K562 (cell line): ENCODE data around the gene CLEC1A. TPM values are rescaled to one million over a fixed set of nuclear protein-coding genes. Genes with fewer than 3 reads are reported as not detected.
A peak's percentile ranks its signal among the peaks of the same experiment; 100 is the strongest.

Experiments used
- ATAC-seq: fragments of 200-7000 bp; cut with Tn5 transposase; 3 replicates; pipeline ENCODE4 v1.9.1; 2020; ENCODE audit warnings: moderate library complexity
- BruUV-seq: library from RNA; stranded (reverse); fragments of 400-500 nt; replicated peaks from 2 replicates; lab custom pipeline; 2021; lab: Mats Ljungman, UMichigan
- CTCF ChIA-PET: fragments of 300-600 bp; formaldehyde crosslinking; extraction: SDS; loops from one replicate; lab custom pipeline; 2021; ENCODE audit warnings: low intra/inter-chr PET ratio; lab: Yijun Ruan, JAX
- POLR2A ChIA-PET: fragments of 300-600, 350-650 bp; sonication (Branson Sonifier 250); formaldehyde crosslinking; extraction: SDS; loops from one replicate; lab custom pipeline; 2021; ENCODE audit warnings: antibody characterized with exemption, inconsistent platforms; lab: Yijun Ruan, JAX
- DNase-seq, 4 experiments: peaks; one replicate each; pipeline versions ENCODE4 v3.0.0 to v3.0.0-alpha.2; 2011 to 2018; ENCODE audit warnings: low spot score in 3 of 4, mixed read lengths in 3 of 4; ENCODE audit errors: extremely low read depth in 1 of 4
- FAIRE-seq: peaks from 2 replicates; lab custom pipeline; 2011; peaks lifted over from hg19 to GRCh38; lab: Jason Lieb, UNC
- H2AFZ ChIP-seq: 2 replicates; pipeline ENCODE4 v1.6.0; 2011; ENCODE audit warnings: low read depth, low read length, control low read depth, inconsistent platforms
- H3K27ac ChIP-seq: fragments of 200-600 bp; 3 replicates; pipeline ENCODE4 v1.8.0; 2011; ENCODE audit warnings: low read depth, mild to moderate bottlenecking, control low read depth, inconsistent platforms, low read length, moderate library complexity, mixed read lengths; ENCODE audit errors: extremely low read depth
- H3K27me3 ChIP-seq, 2 experiments: fragments of 300-600 bp in 1 of 2; 2 replicates in 1 of 2; 3 replicates in 1 of 2; pipeline versions ENCODE4 v1.6.0 to v1.8.0; 2011; ENCODE audit warnings: inconsistent platforms in 2 of 2, low read length in 2 of 2, mild to moderate bottlenecking in 1 of 2, mixed read lengths in 1 of 2, moderate library complexity in 1 of 2; ENCODE audit not compliant: control insufficient read depth in 2 of 2, insufficient read depth in 2 of 2
- H3K36me3 ChIP-seq: fragments of 300-600 bp; 3 replicates; pipeline ENCODE4 v1.8.0; 2011; ENCODE audit warnings: mild to moderate bottlenecking, low read length, inconsistent platforms; ENCODE audit not compliant: control insufficient read depth, insufficient read depth
- H3K4me1 ChIP-seq, 2 experiments: fragments of 200-600 bp in 1 of 2; replicated peaks in 1 of 2; 2 replicates in 1 of 2; 3 replicates in 1 of 2; pipeline versions ENCODE4 v1.5.1 to v1.8.0; 2011; ENCODE audit warnings: inconsistent platforms in 2 of 2, low read length in 2 of 2, mild to moderate bottlenecking in 1 of 2, mixed read lengths in 1 of 2, moderate library complexity in 1 of 2; ENCODE audit not compliant: control insufficient read depth in 2 of 2, insufficient read depth in 2 of 2
- H3K4me2 ChIP-seq: 2 replicates; pipeline ENCODE4 v1.6.1; 2011; ENCODE audit warnings: low read length, control low read depth, inconsistent platforms, mixed read lengths; ENCODE audit not compliant: insufficient read depth
- H3K4me3 ChIP-seq: fragments of 200-600 bp; sonication (generic), shearing (Covaris generic); 2 replicates; pipeline ENCODE4 v1.5.1; 2016; ENCODE audit warnings: control low read depth, inconsistent platforms
- H3K79me2 ChIP-seq: fragments of 200-600 bp; 3 replicates; pipeline ENCODE4 v1.8.0; 2011; ENCODE audit warnings: low read length, inconsistent platforms; ENCODE audit not compliant: control insufficient read depth, insufficient read depth
- H3K9ac ChIP-seq, 2 experiments: 2 replicates each; pipeline versions ENCODE4 v1.6.0 to v1.6.1; 2011; ENCODE audit warnings: low read depth in 2 of 2, low read length in 2 of 2, control low read depth in 1 of 2, inconsistent platforms in 1 of 2, mild to moderate bottlenecking in 1 of 2, mixed read lengths in 1 of 2; ENCODE audit not compliant: insufficient read depth in 1 of 2
- H3K9me1 ChIP-seq: one replicate; pipeline ENCODE4 v1.6.0; 2011; ENCODE audit warnings: inconsistent platforms, mild to moderate bottlenecking, low read length, moderate library complexity; ENCODE audit not compliant: control insufficient read depth, insufficient read depth
- H3K9me3 ChIP-seq: replicated peaks from 2 replicates; pipeline ENCODE4 v1.5.1; 2011; ENCODE audit warnings: low read depth, low read length, inconsistent platforms; ENCODE audit not compliant: control insufficient read depth, insufficient read depth
- H4K20me1 ChIP-seq: replicated peaks from 2 replicates; pipeline ENCODE4 v1.6.1; 2011; ENCODE audit warnings: low read length, inconsistent platforms, mixed read lengths; ENCODE audit not compliant: control insufficient read depth, insufficient read depth
- MAFF ChIP-seq: IDR thresholded peaks from 2 replicates; pipeline ENCODE4 v1.6.1; 2012; ENCODE audit warnings: low read length, improper control_type of control experiment
- MIER1 ChIP-seq: fragments of 450-650 bp; IDR thresholded peaks from 2 replicates; pipeline ENCODE4 v1.6.1; 2016; ENCODE audit warnings: antibody characterized with exemption, mild to moderate bottlenecking, low read depth
- PHTF2 ChIP-seq: fragments of 250-450 bp; sonication (Bioruptor Pico); IDR thresholded peaks from 2 replicates; pipeline ENCODE4 v1.5.0; 2021; ENCODE audit warnings: mild to moderate bottlenecking
- PML ChIP-seq: IDR thresholded peaks from 2 replicates; pipeline ENCODE4 v1.6.1; 2012; ENCODE audit warnings: low read length, inconsistent platforms
- SMAD4 ChIP-seq: fragments of 250-450 bp; sonication (Bioruptor Pico); conservative IDR thresholded peaks from 2 replicates; pipeline ENCODE4 v1.8.0; 2021; ENCODE audit warnings: inconsistent platforms, mild to moderate bottlenecking, moderate library complexity
- SP2 ChIP-seq: IDR thresholded peaks from 2 replicates; pipeline ENCODE4 v1.6.1; 2011; ENCODE audit warnings: mild to moderate bottlenecking, low read depth, low read length, moderate library complexity; ENCODE audit not compliant: poor library complexity, severe bottlenecking; ENCODE audit errors: extremely low read depth
- TEAD1 ChIP-seq, 2 experiments: fragments of 450-650 bp in 1 of 2; sonication (generic) in 1 of 2; formaldehyde crosslinking; IDR thresholded peaks; 2 replicates each; pipeline versions ENCODE4 v1.4.0 to v1.8.0; 2020 to 2022; ENCODE audit warnings: mild to moderate bottlenecking in 2 of 2, missing genetic modification reagents in 1 of 2
- WHSC1 ChIP-seq: IDR thresholded peaks from one replicate; pipeline ENCODE4 v1.6.1; 2012; ENCODE audit warnings: low read length, control low read depth, inconsistent platforms
- ZNF133 ChIP-seq: fragments of 250-450 bp; sonication (Bioruptor Pico); IDR thresholded peaks from 2 replicates; pipeline ENCODE4 v1.4.0; 2020; ENCODE audit warnings: mild to moderate bottlenecking
- ZNF316 ChIP-seq: fragments of 450-650 bp; IDR thresholded peaks from 2 replicates; pipeline ENCODE4 v1.6.1; 2016
- WGBS: fragments of 100-300 bp; shearing (Covaris generic); methylation state at CpG from one replicate; pipeline ENCODE4 v1.1.6; 2016; ENCODE audit warnings: low coverage, mixed read lengths; ENCODE audit not compliant: insufficient coverage; ENCODE audit errors: missing lambda C conversion rate; 5-methylcytosine and 5-hydroxymethylcytosine counted together
- in situ Hi-C: fragments of 300-500 bp; cut with MboI; formaldehyde crosslinking; loops from 4 replicates; pipeline ENCODE4 v1.15.0; 2018; ENCODE audit warnings: inconsistent platforms, mixed read lengths
- intact Hi-C: fragments of 100-400 bp; cut with micrococcal nuclease; formaldehyde crosslinking; loops from 2 replicates; pipeline ENCODE4 v1.14.2; 2022
- polyA plus RNA-seq, 8 experiments: library from polyadenylated mRNA; depleted of rRNA in 4 of 8; stranded (reverse) in 5 of 8; unstranded in 3 of 8; fragments of >200 nt; fragmentation: Nextera tagmentation in 2 of 8; fragmentation: Illumina TruSeq in 1 of 8; extraction: Ambion mirVana in 2 of 8; extraction: Trizol in 1 of 8; gene quantifications; 2 replicates each; pipeline versions ENCODE4 v1.2.1 to v1.2.3, GENCODE V29; 2011 to 2014; ENCODE audit warnings: inconsistent platforms in 1 of 8, missing spikeins in 1 of 8
- total RNA-seq, 7 experiments: library from RNA; depleted of rRNA in 6 of 7; stranded (reverse); fragments of >200 nt in 6 of 7; fragmentation: Illumina TruSeq in 2 of 7; extraction: Trizol in 2 of 7; gene quantifications; 2 replicates each; pipeline versions ENCODE4 v1.2.1 to v1.2.3, GENCODE V29; 2011 to 2021; ENCODE audit warnings: low replicate concordance in 1 of 7
- TF ChIP-seq, protein P1 (sequence below), 2 experiments: IDR thresholded peaks in 1 of 2; conservative IDR thresholded peaks in 1 of 2; 2 replicates each; pipeline ENCODE4 v1.6.1; 2016; ENCODE audit warnings: low read depth in 2 of 2, mild to moderate bottlenecking in 1 of 2, missing compliant biosample characterization in 1 of 2, missing genetic modification characterization in 1 of 2, moderate library complexity in 1 of 2
- TF ChIP-seq, protein P2 (sequence below): conservative IDR thresholded peaks from 2 replicates; pipeline ENCODE4 v1.6.1; 2011; ENCODE audit warnings: low read depth, mild to moderate bottlenecking, low read length; ENCODE audit not compliant: control insufficient read depth

Gene CLEC1A
- total and polyA plus RNA-seq, 9 of the 15 experiments (the other 6 are each of a cell fraction or from before 2014, with no cell fraction given): 0.04 TPM; not detected in 8

DNA sequence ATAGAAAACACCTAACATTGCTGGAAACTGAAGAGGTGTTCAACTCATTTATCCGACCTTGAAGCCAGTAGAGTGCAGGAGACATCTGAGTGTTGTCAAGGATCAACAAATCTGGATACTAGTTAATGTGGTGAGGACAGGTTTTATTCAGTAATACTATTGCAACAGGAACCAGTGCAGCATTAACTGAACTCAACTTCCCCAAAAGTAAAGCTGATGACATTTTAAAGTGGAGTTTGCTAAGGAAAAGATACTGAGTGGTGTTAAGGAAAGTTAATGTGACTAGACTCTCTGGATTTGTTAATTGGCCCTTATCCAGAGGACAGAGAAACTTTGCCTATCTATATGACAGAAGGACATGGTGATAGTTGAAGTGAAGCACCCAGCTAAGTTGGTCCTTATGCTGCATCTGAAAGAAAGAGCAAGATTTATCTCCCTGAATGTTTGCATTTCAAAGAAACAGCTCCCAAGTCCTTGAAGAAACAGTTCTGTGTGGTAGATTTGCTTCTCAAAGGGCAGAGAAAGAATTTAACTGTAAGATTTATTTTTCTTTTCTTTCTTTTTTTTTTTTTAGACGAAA lies 32.4 kb upstream of the CLEC1A start:
- no peak overlapping the region for H2AFZ ChIP-seq
- in situ Hi-C loops: loop anchor here (25.0 kb wide), 1 partner anchor 319 kb away; no protein-coding TSS in a partner anchor
- H3K4me2 ChIP-seq: no peak overlapping the region
- no peaks in the 10 kb centered on the region for H3K79me2 ChIP-seq
- DNase-seq (no peak), FAIRE-seq (no peak), ATAC-seq (no peak)
- POLR2A ChIA-PET: no interaction called here
- 0% methylated on average over 1 of the region's 2 CpGs for WGBS
- H3K9me1 ChIP-seq: no peaks in the 10 kb centered on the region
- no peaks in the 10 kb centered on the region; a peak in 1 of 5 replicates for H3K27me3 ChIP-seq
- H3K36me3 ChIP-seq: no peaks in the 10 kb centered on the region
- BruUV-seq: no TSS peak
- no peaks in the 10 kb centered on the region for H3K4me1 ChIP-seq
- H4K20me1 ChIP-seq: no peaks in the 10 kb centered on the region
- H3K27ac ChIP-seq: no peak overlapping the region
- intact Hi-C loops: no loop called here
- H3K9me3 ChIP-seq: no peaks in the 10 kb centered on the region
- no peak overlapping the region for H3K9ac ChIP-seq
- TF ChIP-seq SP2 (no peak), PML (no peak)
- TF ChIP-seq, all 486 proteins: peak for 0
- CTCF ChIA-PET: no interaction called here
- no peak overlapping the region for H3K4me3 ChIP-seq

DNA sequence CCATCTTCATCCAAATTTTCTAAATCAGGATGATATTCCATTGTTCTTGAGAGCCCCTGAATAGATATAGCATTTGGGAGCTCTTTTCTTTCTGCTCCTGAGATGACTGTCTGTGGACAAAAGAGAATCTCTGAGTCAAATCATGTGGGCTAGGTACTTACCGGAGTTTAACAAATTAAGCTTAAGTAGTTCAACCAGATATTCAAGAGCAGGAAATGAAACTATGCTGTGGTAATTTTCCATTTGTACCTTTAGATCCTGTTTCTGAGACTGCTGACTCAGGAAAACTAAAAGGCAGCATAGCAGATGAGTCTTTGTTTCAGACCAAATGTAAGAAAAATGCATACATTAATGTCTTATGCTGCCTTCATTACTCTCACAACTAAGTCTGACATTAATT lies 31.3 kb upstream of the CLEC1A start, which contains the start of gene CLEC7A:
TSS of gene CLEC7A (minus strand) at position 158 of the 400 bp plus-strand sequence. CDS start at position 41, 117 bp downstream.
- Histone ChIP-seq H3K79me2 (no peaks in the 10 kb centered on the region), H3K36me3 (no peaks in the 10 kb centered on the region), H3K4me2 (no peak within 1 kb of the TSS), H3K27ac (no peak within 1 kb of the TSS), H3K4me1 (no peaks in the 10 kb centered on the region), H3K4me3 (no peak within 1 kb of the TSS), H4K20me1 (no peaks in the 10 kb centered on the region), H3K9me3 (no peaks in the 10 kb centered on the region), H3K9me1 (no peaks in the 10 kb centered on the region), H3K9ac (no peak within 1 kb of the TSS), H3K27me3 (no peaks in the 10 kb centered on the region; a peak in 1 of 5 replicates), H2AFZ (no peak within 1 kb of the TSS)
- 38% methylated on average over 1 of the region's 1 CpG for WGBS
- in situ Hi-C loops (loop anchor here (25.0 kb wide), 1 partner anchor 318 kb away; no protein-coding TSS in a partner anchor), intact Hi-C loops (no loop called here)
- no TSS peak for BruUV-seq
- POLR2A ChIA-PET: no interaction called here
- FAIRE-seq: no peak
- no peak for ATAC-seq
- CTCF ChIA-PET: no interaction called here
- DNase-seq: no peak
- TF ChIP-seq, protein P1, sequence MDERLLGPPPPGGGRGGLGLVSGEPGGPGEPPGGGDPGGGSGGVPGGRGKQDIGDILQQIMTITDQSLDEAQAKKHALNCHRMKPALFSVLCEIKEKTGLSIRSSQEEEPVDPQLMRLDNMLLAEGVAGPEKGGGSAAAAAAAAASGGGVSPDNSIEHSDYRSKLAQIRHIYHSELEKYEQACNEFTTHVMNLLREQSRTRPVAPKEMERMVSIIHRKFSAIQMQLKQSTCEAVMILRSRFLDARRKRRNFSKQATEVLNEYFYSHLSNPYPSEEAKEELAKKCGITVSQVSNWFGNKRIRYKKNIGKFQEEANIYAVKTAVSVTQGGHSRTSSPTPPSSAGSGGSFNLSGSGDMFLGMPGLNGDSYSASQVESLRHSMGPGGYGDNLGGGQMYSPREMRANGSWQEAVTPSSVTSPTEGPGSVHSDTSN (CRISPR knock-in tag; IDR thresholded peaks at IDR 0.05; ENCODE audit: low read depth): no peak
- TF ChIP-seq, protein P1 (tag; conservative IDR thresholded peaks at IDR 0.05; ENCODE audit: low read depth): no peak
- TF ChIP-seq ZNF316: peak; percentile 65
- no peak for TF ChIP-seq PHTF2
- TF ChIP-seq SMAD4 (CRISPR knock-in tag): no peak
- no peak for TF ChIP-seq TEAD1 (CRISPR knock-in tag; IDR thresholded peaks at IDR 0.05)
- TF ChIP-seq WHSC1: no peak
- TF ChIP-seq MAFF: peak; percentile 33; the same call in 1 of the 2 replicates
- TF ChIP-seq ZNF133 (CRISPR knock-in tag): no peak
- TF ChIP-seq, protein P2, sequence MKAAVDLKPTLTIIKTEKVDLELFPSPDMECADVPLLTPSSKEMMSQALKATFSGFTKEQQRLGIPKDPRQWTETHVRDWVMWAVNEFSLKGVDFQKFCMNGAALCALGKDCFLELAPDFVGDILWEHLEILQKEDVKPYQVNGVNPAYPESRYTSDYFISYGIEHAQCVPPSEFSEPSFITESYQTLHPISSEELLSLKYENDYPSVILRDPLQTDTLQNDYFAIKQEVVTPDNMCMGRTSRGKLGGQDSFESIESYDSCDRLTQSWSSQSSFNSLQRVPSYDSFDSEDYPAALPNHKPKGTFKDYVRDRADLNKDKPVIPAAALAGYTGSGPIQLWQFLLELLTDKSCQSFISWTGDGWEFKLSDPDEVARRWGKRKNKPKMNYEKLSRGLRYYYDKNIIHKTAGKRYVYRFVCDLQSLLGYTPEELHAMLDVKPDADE: no peak
- TF ChIP-seq MIER1: no peak
